Neuron (in vitro differentiated cells): ENCODE measurements around the gene RNF223.
A peak's percentile ranks its signal among the peaks of the same experiment; 100 is the strongest.

Experiments
- H2AFZ ChIP-seq: one replicate; pipeline ENCODE4 v1.6.1; 2013; ENCODE audit warnings: low read depth, mild to moderate bottlenecking, inconsistent platforms, low read length, moderate library complexity
- H3K27me3 ChIP-seq: one replicate; pipeline ENCODE4 v1.6.1; 2013; ENCODE audit warnings: low read length; ENCODE audit not compliant: insufficient read depth
- H3K36me3 ChIP-seq: one replicate; pipeline ENCODE4 v1.6.1; 2013; ENCODE audit warnings: low read length; ENCODE audit not compliant: insufficient read depth
- H3K4me1 ChIP-seq: one replicate; pipeline ENCODE4 v1.6.1; 2013; ENCODE audit warnings: low read length; ENCODE audit not compliant: insufficient read depth
- H3K4me3 ChIP-seq: 2 replicates; pipeline ENCODE4 v1.5.1; 2013; ENCODE audit warnings: mild to moderate bottlenecking, low read length, moderate library complexity
- H3K9me3 ChIP-seq: one replicate; pipeline ENCODE4 v1.6.1; 2013; ENCODE audit warnings: low read length

RNF223 gene

DNA sequence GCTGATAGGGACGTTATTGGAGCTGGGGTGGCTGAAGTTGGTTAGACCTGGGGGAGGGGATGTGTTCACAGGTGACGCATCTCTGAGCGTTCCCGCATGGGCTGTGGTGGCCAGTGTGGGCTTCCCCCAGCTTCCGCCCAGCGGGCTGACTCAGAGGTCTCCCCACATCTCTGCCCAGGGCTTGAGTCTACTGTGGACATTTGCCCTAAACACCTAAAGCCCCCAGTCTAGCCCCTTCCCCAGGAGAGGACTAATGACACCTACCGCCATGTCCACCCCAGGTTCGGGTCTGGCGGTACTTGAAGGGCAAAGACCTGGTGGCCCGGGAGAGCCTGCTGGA is 52.2 kb downstream of the RNF223 start:
- no peak overlapping the region for H3K4me3 ChIP-seq
- no peaks in the 10 kb centered on the region for H3K9me3 ChIP-seq
- H2AFZ ChIP-seq: no peak overlapping the region
- no peaks in the 10 kb centered on the region for H3K27me3 ChIP-seq
- H3K4me1 ChIP-seq: peaks cover 21% of the 10 kb centered on the region
- peaks cover 16% of the 10 kb centered on the region for H3K36me3 ChIP-seq

- H3K4me1 ChIP-seq: peaks cover 19% of the 10 kb centered on the region
- peaks cover 16% of the 10 kb centered on the region for H3K36me3 ChIP-seq
- H3K27me3 ChIP-seq: no peaks in the 10 kb centered on the region
- H2AFZ ChIP-seq: no peak overlapping the region
- H3K9me3 ChIP-seq: no peaks in the 10 kb centered on the region
- peak overlapping the region; percentile 95 for H3K4me3 ChIP-seq
These were observed 52.8 kb downstream of the RNF223 start for GRCh38 chr1:1021010-1021919.
